Mammary epithelial cell (primary cell): ENCODE measurements around the gene SMARCD3.

Source experiments
- CTCF ChIP-seq, 2 donors: IDR thresholded peaks in 1 of 2; conservative IDR thresholded peaks in 1 of 2; 2 replicates each; pipeline ENCODE4 v1.5.1; 2011 to 2012; ENCODE audit warnings: inconsistent platforms in 2 of 2, low read length in 2 of 2, mild to moderate bottlenecking in 2 of 2, control low read depth in 1 of 2, low read depth in 1 of 2; ENCODE audit not compliant: insufficient read depth in 1 of 2; ENCODE audit errors: extremely low read depth in 1 of 2
- EZH2 ChIP-seq: IDR thresholded peaks from 2 replicates; pipeline ENCODE4 v1.6.1; 2012; ENCODE audit warnings: low read length, inconsistent platforms, borderline replicate concordance

- no peak for TF ChIP-seq CTCF (conservative IDR thresholded peaks at IDR 0.05 in 1 of 2, IDR thresholded peaks at IDR 0.05 in 1 of 2; ENCODE audit: extremely low read depth in 1 of 2, insufficient read depth in 1 of 2, low read depth in 1 of 2, low read length in 2 of 2)
- no peak for TF ChIP-seq EZH2
Observed at GRCh38 chr7:151254851-151255250, 6.4 kb upstream of the SMARCD3 start.
